GM18517 (cell line): Measurements from ENCODE around the gene RHBDD3.

ENCODE experiments used
- ATAC-seq: cut with Tn5 transposase; IDR thresholded peaks from one replicate; pipeline ENCODE4 v1.9.1; 2021; ENCODE audit warnings: mild to moderate bottlenecking, moderate library complexity; ENCODE audit not compliant: unreplicated experiment

RHBDD3 gene

DNA sequence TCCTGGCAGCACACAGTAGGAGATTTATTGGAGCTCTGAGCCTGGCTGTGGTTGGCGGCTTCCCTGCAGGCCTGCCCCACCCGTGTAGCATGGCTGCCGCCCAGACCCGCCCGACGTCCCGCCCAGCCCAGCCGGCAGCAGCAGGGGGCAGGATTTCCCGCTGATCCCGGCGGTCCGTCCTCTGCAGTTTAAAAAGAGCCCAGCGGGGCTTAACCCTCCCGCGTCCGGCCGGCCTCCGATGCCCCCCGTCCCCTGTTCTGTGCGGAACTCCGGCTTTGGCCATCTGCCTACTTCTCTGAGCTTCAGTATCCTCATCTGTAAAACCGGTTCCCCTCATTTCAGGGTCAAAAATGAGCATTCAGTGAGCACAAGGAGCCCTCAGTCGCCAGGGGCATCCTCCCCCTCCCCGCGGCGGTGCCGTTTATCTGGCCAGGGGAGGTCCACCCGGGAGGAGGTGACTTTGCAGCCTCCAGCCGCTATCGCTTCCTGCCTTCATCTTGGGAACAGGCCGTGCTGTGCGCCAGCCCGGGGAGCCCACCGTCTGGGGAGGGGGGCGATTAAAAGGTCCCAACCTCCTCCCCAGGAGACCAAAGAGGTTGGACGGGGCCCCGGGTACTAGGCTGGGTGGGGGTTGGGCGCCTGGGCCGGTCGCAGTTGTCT, 38.5 kb upstream of the RHBDD3 start, which contains the start of gene GAS2L1:
Gene GAS2L1, plus strand, starts transcription at position 476 of the 660 bp plus-strand sequence. CDS start 1,456 bp downstream, outside the sequence.
- no peak for ATAC-seq

DNA sequence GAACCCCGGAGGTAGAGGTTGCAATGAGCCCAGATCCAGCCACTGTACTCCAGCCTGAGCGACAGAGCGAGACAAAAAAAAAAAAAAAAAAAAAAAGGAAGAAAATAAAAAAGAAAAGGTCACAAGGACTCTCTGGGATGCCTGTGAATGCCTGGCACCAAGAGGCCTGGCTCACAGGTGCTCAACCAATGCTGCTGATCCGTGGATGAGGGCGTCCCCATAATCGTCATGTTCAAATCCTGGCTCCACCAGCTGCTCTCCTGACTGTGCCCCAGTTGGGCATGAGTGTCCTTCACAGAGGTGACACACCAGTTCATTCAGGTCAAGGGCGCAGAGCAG, 38.0 kb upstream of the RHBDD3 start:
- no peak for ATAC-seq

DNA sequence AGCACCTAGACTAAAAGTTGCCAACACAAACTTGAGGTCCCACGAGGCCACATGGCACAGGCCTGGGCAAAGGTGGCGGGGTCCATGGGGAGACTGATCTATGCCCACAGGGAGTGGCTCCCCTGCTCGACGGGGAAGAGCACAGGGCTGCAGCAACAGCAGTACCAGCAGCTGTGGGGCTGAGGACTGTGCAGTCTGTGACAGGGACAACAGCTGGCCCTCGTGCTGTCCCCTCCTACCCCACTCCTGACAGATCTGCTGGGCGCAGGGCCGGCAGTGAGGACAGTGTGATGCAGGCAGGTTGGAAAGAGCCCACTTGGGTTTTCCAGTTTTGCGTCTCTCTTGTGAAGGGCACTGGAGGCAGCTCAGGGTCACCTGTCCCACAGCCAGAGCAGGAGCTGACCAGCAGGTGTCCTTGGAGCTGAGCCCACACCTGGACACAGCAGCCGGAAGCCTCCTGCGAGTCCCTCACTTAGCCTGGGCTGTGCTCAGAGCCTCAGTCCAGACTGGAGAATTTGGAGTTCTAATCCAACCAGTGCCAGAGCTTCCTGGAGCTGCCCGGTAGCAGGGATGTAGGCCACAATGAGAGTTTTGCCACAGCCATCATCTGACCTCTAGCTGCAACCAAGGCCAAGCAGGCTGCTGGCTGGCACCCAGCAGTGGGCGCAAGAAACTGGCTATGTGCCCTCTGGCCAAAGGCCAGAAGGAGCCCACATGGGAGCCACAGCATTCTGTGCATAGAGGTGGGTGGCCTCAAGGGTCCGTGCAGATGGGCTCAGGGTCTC, 35.1 kb upstream of the RHBDD3 start:
- no peak for ATAC-seq

DNA sequence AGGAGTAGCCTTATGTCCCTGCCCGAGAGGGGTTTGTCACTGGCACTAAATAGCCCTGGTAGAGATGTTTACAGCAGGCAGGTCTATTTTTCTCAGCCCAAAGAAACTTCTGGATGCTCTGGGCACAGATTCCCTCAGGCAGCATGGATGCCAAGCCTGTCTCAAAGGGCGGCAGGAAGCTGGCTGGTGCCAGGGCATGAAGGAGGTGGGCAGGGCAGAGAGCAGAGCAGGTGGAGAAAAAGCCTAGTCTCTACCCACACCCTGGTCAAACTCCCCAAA, 34.6 kb upstream of the RHBDD3 start:
- ATAC-seq, result no peak

DNA sequence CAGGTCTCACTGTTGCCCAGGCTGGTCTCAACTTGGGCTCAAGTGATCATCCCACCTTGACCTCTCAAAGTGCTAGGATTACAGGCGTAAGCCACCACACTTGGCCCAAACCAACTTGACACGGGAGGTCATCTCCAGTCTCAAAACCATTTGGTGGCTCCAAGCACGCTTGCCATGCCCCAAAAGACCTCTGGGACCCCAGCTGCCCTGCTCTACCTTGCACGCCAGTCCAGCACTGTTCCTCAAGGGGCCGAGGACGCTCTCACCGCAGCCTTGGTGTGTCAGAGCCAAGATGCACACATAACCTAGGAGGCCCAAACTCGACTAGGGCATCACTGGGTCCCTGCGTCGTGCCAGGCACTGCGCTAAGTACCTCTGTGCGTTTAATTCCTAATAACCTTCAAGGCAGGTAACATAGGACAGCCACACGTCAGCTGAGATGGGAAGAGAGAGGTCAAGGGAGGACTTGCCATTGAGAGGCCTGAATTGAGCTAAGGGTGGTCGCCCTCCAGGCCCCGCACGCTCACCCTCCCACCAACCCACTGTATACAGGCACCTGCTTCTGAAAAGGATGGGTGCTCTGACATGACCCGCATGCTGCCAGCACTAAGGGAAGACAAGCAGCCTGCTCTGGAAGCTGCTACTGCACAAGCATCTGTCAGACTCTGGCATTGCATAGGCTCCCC, 34.1 kb upstream of the RHBDD3 start:
- ATAC-seq, result no peak

DNA sequence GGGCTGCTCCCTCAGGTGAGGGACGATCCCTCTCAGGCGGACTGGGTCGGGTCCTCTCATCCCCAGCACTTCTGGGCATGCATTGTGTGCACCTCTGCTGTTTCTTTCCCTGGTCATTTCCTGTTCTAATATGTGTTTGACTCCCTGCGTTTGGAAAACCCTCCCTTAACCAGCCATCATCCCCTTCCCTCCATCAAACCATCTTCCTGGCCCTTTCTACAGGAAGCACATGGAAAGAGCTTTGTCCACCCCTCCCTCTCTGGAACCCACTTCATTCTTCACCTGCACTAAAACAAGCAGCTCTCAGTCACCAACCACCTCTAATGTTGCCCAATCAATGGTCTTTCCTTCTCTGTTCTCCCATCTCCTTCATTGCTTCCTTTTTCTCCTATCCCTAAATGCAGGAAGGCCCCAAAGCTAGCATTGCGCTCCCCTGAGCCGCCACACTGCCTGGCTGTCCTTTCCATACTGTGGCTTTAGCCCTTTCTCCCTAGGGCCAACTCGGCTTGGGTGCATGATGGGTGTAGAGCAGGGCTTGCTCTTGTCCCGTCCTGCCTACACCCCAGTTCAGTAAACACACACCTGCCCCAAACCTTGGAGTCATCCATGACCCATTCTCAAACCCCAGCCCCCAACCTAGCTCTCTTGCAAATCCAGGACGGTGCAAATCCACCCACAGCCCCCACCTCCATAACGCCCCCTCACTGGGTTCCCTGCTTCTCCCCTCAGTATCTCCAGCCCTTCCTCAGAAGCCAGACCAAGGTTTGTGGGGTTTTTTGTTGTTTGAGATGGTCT, 33.2 kb upstream of the RHBDD3 start:
- ATAC-seq, result no peak

DNA sequence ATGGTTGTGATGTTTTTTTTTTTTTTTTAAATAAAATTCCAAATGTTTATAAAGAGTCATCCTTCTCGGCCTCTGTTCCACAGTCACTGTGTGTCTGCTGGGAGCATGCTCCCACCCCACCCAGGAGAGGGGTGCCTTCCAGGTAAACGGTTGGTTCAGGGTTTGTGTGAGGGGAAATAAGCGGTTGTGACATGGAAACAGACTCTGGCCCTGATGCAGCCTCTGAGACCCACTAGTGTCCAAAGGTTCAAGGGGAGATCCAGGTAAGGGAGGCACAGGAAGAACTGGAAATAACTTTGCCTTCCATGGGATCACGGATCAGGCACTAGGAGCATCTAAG, 32.7 kb upstream of the RHBDD3 start:
- ATAC-seq, result no peak

DNA sequence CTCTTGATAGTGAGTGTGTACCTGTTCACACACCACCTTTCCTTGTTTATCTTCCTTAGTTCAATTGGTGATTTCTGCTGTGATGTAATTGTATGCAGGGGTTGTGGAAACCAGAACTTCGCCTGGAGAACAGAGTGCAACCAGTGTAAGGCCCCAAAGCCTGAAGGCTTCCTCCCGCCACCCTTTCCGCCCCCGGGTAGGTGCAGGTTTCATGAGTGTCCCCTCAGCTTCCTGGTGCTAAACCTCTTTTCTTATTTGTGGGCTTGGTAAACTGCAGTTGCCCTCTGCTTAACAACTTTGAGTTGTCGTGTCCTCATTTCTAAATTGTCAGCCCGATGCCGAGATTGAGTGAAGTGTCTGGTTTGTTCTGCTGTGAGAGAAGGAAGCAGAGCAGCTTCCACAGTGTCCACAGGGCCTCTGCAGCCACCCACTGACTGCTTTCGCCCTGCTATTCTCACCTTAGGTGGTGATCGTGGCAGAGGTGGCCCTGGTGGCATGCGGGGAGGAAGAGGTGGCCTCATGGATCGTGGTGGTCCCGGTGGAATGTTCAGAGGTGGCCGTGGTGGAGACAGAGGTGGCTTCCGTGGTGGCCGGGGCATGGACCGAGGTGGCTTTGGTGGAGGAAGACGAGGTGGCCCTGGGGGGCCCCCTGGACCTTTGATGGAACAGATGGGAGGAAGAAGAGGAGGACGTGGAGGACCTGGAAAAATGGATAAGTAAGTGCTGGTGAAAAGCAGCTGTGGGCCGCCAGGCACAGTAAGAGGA, 31.5 kb upstream of the RHBDD3 start:
- no peak for ATAC-seq

DNA sequence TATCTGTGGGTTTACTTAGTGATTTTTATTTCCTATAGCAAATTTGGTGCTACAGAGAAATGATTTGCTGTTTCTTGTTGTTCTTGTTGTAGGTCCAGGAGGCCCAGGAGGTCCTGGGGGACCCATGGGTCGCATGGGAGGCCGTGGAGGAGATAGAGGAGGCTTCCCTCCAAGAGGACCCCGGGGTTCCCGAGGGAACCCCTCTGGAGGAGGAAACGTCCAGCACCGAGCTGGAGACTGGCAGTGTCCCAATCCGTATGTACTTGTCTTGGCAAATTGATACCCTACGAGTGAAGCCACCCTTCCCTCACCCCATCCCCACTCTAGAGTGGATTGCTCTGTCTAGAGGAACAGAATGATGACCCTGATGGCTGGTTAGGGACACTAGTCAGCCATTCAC, 30.9 kb upstream of the RHBDD3 start:
- no peak for ATAC-seq

DNA sequence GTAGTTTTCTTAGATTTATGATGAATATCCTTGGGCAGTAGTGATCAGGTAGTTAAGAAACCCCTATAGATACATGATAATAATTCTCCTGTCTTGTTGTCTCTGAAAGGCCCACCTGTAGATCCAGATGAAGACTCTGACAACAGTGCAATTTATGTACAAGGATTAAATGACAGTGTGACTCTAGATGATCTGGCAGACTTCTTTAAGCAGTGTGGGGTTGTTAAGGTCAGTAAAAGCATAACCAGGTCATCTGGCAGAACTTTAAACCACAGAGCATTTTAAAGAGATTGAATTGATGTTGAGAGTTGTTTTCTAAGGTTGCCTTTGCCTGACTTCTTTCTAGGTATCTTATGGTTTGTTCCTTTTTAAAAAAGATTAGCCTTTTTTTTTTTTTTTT, 24.6 kb upstream of the RHBDD3 start:
- no peak for ATAC-seq

DNA sequence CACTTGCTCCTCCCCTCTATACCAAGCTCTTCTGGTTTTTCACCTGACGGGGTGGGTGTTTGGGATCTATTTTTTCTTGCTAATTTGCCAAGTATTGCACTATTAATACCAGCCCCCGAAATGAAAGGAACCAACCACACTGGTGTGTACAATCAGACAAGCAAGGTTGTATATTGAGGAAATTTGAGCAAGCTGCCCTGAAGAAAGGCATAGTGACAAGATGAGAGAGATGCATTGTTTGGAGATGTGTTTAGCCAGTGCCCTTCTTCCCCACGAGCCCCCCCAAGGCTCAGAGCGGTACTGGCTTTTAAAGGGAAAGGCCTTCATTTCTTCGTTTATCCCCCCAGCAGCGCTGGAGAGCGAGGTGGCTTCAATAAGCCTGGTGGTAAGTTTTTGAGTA, 23.4 kb upstream of the RHBDD3 start:
- ATAC-seq, result no peak

DNA sequence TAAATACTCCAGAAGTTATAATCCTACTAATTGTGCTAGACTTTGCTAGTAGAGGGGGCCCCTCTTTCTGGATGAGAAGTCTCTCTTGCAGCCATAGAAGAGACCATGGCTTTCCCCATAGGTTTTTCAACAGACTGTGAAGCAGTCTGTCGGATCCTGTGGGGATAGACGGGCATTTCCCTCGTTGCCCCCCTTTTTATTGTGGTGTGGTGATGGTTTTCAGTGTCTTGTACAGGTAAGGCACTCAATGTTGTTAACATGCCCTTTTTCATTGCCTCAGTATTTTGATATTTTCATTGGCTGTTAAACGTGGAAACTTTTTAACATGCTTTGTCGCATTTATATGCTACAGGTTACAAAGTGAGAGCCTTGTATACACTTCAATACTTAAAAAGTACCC, 22.3 kb upstream of the RHBDD3 start:
- no peak for ATAC-seq

DNA sequence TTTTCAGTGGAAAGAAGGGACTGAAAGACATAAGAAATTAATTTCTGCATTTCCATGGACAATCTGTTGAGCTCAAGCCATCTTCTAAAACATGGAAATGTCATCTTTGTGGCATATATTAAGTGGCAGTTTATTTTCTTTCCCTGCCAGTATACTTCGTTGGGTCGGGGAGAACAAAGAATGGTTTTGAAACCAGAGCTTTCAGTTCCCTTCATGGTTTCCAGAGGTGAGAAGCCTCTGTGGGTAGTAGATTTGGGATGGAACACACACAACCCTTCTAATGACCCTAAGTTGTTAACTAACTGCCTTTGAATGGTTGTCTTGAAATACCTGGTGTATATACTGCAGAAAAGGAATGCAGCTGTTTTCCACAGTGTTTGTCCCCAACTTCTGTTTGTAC, 21.1 kb upstream of the RHBDD3 start:
- ATAC-seq, result no peak

DNA sequence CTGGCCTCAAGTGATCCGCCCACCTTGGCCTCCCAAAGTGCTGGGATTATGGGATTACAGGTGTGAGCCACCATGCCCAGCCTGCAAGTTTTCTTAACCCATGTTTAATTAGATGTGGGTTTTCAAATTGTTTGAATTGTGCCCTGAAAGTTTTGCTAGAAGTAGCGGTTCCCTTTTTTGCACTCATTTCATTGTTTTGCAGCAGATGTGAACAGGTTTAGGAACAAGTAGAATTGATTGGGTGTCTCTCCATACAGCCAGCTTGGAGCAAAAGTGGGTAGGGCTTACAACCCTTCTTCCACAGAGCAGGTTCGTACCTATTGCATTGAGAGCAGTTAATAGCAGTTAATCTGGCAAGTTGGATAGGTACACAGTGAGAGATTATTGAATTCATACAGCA, 16.4 kb upstream of the RHBDD3 start:
- no peak for ATAC-seq

DNA sequence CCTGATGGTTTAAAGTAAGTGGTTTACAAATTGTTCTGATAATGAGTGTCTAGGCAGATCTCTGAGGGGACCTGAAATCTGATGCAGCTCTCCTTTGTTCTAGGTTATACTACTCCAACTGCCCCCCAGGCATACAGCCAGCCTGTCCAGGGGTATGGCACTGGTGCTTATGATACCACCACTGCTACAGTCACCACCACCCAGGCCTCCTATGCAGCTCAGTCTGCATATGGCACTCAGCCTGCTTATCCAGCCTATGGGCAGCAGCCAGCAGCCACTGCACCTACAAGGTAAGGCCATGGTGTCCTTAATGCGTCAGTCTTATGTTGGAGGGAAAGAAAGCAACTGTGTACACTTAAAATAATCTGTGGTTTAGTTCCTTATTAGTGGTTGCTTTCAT, 10.1 kb upstream of the RHBDD3 start:
- ATAC-seq, result no peak

DNA sequence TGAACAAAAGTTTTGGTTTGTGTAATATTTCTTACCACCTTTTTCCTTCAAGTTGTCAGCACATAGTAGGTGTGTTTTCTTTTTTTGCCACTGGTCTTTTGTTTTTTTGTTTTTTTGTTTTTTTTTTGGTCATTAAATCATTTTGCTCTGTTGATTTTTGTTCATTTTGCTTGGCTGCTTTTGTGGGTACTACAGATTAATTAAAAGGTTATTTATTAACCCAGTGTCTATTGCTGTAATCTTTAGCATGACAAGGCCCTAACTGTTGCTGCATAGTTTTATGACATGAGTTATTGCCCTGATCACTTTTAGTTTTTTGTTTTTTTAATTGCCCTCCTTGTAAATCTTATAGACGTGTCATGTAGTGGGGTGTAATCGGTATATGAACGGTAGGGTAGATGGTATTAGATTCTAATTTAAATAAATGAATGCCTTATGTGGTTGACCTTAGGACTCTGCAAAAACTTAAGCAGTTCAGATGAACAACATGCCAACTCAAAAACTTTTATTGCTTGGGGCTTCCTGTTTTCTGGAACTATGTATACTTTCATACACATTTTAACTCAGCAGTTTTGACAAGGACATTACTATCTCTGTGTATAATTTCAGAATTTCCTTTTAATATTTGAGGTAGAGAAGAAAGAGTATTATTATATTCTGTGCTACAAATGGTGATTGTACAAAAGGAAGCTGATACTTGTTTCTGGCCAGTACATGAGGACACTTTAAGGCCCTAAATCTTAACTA, 8.2 kb upstream of the RHBDD3 start:
- ATAC-seq, result no peak

DNA sequence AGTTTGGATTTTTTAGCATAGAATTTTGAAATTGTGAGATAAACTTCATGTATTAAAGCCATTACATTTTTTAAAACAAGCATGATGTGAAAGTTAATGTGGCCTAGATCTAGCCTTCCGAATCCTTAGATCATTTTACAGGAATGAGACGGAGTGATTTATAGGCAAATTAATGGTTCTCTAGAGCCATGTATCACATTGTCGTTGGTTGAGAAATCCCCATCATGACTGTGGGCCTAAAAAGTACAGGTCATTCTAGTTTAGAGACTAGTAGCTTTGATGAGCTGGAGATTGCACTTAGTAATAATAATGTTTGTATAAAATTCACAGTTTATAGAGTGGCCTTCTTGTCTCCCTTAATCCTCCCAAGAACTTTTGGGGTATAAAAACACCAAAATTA, 7.4 kb upstream of the RHBDD3 start:
- no peak for ATAC-seq

DNA sequence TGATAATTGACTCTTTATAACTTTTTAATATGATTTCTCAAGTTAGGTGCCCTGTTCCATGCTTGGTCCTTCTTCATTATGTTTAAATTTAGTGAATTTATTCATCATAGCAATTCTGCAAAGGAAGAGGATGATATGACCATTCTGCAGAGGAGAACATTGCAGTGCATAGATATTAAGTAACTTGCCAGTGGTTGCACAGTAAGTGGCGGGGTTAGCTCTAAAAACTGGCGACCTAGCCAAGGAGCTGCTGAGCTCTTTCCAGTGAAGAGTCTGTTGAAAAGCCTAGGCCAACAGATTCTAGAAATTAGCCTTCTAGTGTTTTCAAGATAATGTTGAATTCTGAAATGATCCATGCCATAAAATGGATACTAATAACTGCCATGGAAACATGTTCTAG, 4.8 kb upstream of the RHBDD3 start:
- no peak for ATAC-seq

DNA sequence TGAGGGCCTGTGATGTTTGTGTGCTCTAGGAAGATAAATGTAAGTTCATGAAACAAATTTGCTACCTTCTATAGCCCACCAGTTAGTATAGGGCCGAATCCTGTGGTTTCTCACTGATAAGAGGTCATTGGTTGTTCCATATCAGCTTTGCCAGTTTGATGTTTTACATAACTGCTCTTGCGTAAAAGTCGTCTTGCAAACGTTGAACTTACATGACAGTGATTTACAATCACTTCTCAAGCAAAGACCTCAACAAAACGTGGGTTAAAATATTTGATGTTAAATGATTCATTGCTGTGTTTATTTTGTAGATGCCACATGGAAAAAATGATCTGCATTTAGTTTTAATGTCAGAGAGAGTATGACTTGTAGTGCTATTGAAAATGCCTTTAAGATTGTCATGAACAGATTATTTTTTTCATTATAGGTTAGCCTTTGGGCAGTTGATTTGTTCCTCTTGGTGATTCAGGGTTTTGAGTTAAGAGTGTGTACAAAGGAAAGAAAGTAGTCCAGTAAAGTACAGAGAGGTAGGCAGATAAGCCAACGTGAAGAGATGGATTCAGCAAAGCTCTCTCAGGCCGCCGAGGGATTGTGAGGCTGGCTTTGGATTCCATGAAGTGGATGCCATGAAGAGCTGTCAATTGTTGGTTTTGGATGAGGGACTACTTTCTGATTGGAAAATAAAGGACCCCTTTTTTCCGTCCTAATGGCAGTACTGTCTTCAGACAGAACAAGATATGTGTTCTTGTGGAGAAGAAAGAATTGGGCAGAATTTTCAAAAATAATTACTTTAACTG, 2.9 kb upstream of the RHBDD3 start:
- no peak for ATAC-seq
